SJCRH30 (cell line): ENCODE results near the gene CSRP3. TPM values are rescaled to one million over a fixed set of nuclear protein-coding genes. Genes with fewer than 3 reads are reported as not detected.

Experiments
- DNase-seq, 2 experiments: peaks; one replicate each; pipeline ENCODE4 v3.0.0-alpha.2; 2015 to 2020
- H3K27ac ChIP-seq: fragments of 250-450 bp; sonication (Bioruptor Pico); 2 replicates; pipeline ENCODE4 v1.5.1; 2020; ENCODE audit warnings: mild to moderate bottlenecking, moderate library complexity
- H3K27me3 ChIP-seq: fragments of 250-450 bp; sonication (Bioruptor Pico); 2 replicates; pipeline ENCODE4 v1.5.1; 2020; ENCODE audit warnings: mild to moderate bottlenecking, moderate library complexity
- H3K36me3 ChIP-seq: fragments of 250-450 bp; sonication (Bioruptor Pico); 2 replicates; pipeline ENCODE4 v1.5.1; 2020; ENCODE audit warnings: mild to moderate bottlenecking, moderate library complexity
- H3K4me1 ChIP-seq: fragments of 250-450 bp; sonication (Bioruptor Pico); 2 replicates; pipeline ENCODE4 v1.5.1; 2020; ENCODE audit warnings: mild to moderate bottlenecking, moderate library complexity
- H3K4me3 ChIP-seq: fragments of 250-450 bp; sonication (Bioruptor Pico); 2 replicates; pipeline ENCODE4 v1.5.1; 2020; ENCODE audit warnings: mild to moderate bottlenecking, moderate library complexity
- H3K9me3 ChIP-seq: fragments of 250-450 bp; sonication (Bioruptor Pico); replicated peaks from 2 replicates; pipeline ENCODE4 v1.5.1; 2020; ENCODE audit warnings: mild to moderate bottlenecking, moderate library complexity
- total RNA-seq: library from RNA; depleted of rRNA; stranded (reverse); fragments of >200 nt; shearing (Covaris generic); gene quantifications from 2 replicates; pipeline ENCODE4 v1.2.3, GENCODE V29; 2014

Gene CSRP3
- total RNA-seq, 1 experiment from 2014 or later = 4.5 TPM

DNA sequence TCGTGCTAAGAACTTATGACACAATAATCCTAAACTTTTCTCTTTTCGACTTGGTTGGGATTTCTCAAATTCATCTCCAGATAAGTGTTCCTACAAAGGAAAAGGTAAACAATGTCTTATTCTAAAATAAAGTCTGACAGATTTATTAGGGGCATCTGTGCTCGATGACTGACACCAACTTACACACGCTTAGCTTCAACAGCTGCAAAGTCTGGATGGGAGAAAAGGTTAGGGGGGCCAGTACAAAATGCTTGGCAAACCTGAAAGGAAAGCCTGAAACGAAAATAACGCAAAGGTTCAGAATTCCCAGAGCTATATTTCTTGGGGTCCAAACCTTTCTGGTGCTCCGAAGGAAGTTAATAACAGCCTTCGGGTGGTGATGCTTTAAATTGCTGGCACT lies 35.6 kb upstream of the CSRP3 start:
- Histone ChIP-seq H3K9me3 (no peaks in the 10 kb centered on the region), H3K27ac (peak overlapping the region; percentile 53), H3K4me3 (peak overlapping the region; percentile 3), H3K4me1 (peaks cover 30% of the 10 kb centered on the region), H3K36me3 (peaks cover 27% of the 10 kb centered on the region), H3K27me3 (no peaks in the 10 kb centered on the region)
- DNase-seq = peak; percentile 41 to 67

DNA sequence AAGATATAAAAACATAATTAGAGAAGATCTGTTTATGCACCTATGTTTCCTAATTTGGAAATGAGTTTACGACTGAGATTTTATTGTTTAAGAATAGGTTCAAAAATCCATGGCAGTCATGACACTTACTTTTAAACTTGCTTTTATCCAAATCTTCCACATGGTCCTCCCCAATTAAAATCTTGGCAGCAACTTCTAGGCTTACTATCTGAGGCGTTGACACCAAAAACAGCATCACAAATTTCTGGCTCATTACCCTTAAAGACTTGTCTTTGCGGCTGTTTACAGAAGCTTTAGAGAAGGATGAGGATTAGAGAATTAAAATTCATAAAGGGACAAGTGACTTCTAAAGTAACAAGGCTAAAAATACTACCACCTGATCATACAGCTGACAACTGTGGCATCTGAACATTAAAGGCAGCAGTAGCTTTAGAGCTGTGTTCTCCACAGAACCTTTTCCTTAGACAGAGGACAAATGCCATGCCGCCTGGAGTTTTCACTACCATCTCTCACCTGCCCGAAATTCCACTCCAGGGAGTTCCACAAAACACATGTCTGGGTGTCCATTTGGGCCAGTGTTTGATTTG lies 32.5 kb upstream of the CSRP3 start:
- Histone ChIP-seq H3K27me3 (no peaks in the 10 kb centered on the region), H3K27ac (no peak overlapping the region), H3K9me3 (no peaks in the 10 kb centered on the region), H3K36me3 (peaks cover 56% of the 10 kb centered on the region), H3K4me1 (peaks cover 40% of the 10 kb centered on the region), H3K4me3 (no peak overlapping the region)
- no peak for DNase-seq

GRCh38 chr11:19232910-19233503 lies 31.2 kb upstream of the CSRP3 start:
- DNase-seq = no peak
- no peaks in the 10 kb centered on the region for H3K27me3 ChIP-seq
- peaks cover 66% of the 10 kb centered on the region for H3K36me3 ChIP-seq
- peaks cover 39% of the 10 kb centered on the region for H3K4me1 ChIP-seq
- H3K9me3 ChIP-seq = no peaks in the 10 kb centered on the region
- H3K4me3 ChIP-seq = no peak overlapping the region
- H3K27ac ChIP-seq = no peak overlapping the region

DNA sequence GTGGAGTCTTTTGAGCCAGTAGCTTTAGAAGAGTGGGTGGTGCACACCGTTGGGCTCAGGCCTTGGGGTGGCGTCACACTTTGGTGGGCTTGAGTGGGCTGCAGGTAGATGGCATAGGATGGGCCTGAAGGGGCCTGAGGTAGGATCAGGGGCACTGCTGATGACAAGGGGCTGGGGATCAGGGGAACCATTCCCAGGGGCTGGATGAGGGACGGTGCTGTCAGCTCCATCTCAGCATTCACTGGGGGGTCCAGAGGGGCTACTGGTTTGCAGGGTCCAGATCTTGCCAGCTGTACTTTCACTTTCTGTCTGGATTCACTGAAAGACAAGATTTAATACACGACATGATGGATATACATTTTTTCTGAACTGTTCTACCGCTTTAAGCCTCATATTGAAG lies 27.9 kb upstream of the CSRP3 start:
- H3K27me3 ChIP-seq = no peaks in the 10 kb centered on the region
- H3K4me3 ChIP-seq = no peak overlapping the region
- H3K36me3 ChIP-seq = peaks cover 70% of the 10 kb centered on the region
- H3K9me3 ChIP-seq = no peaks in the 10 kb centered on the region
- H3K27ac ChIP-seq = peak overlapping the region; percentile 80
- no peak for DNase-seq
- peaks cover 39% of the 10 kb centered on the region for H3K4me1 ChIP-seq

DNA sequence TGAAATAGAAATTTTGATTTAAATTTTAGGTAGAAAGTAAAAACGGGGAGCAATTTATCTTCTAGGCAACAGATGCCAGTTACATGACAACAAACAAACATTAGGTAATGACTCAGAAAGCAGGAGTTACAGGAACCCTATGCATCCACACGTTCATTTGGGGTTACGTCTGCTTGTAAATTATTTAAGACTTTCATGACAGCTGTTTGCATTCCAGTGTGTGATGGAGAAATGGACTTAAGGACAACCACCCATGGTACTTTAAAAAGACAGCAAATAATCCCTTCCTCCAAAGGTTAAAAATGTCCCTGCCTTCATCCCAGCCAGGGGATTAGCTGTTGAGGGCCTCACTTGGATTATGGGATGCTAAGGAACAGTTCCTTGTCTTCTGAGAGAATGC lies 27.2 kb upstream of the CSRP3 start:
- Histone ChIP-seq H3K27ac (peak overlapping the region; percentile 80), H3K36me3 (peaks cover 71% of the 10 kb centered on the region), H3K9me3 (no peaks in the 10 kb centered on the region), H3K27me3 (no peaks in the 10 kb centered on the region), H3K4me3 (no peak overlapping the region), H3K4me1 (peaks cover 44% of the 10 kb centered on the region)
- peak; percentile 46 to 73 for DNase-seq

GRCh38 chr11:19226378-19227195 lies 24.8 kb upstream of the CSRP3 start:
- H3K4me1 ChIP-seq = peaks cover 44% of the 10 kb centered on the region
- no peaks in the 10 kb centered on the region for H3K9me3 ChIP-seq
- H3K27me3 ChIP-seq = no peaks in the 10 kb centered on the region

GRCh38 chr11:19225581-19225980 lies 23.8 kb upstream of the CSRP3 start:
- H3K9me3 ChIP-seq = no peaks in the 10 kb centered on the region
- H3K27me3 ChIP-seq = no peaks in the 10 kb centered on the region
- no peak for DNase-seq
- H3K4me1 ChIP-seq = peaks cover 44% of the 10 kb centered on the region
- no peak overlapping the region for H3K4me3 ChIP-seq
- peaks cover 62% of the 10 kb centered on the region for H3K36me3 ChIP-seq
- H3K27ac ChIP-seq = peak overlapping the region; percentile 6; the same call in 1 of the 2 replicates

More at GRCh38 chr11:19226378-19227195, 24.8 kb upstream of the CSRP3 start:
- Histone ChIP-seq H3K4me3 (no peak overlapping the region), H3K36me3 (peaks cover 70% of the 10 kb centered on the region), H3K27ac (no peak overlapping the region)
- no peak for DNase-seq

- no peaks in the 10 kb centered on the region for H3K9me3 ChIP-seq
- H3K4me1 ChIP-seq = peaks cover 40% of the 10 kb centered on the region
- H3K27me3 ChIP-seq = no peaks in the 10 kb centered on the region
- no peak overlapping the region for H3K4me3 ChIP-seq
- DNase-seq = peak; percentile 38 to 64
- peaks cover 57% of the 10 kb centered on the region for H3K36me3 ChIP-seq
- peak overlapping the region; percentile 9; the same call in 1 of the 2 replicates for H3K27ac ChIP-seq
Observed at GRCh38 chr11:19225123-19225522, 23.3 kb upstream of the CSRP3 start.

- Histone ChIP-seq H3K27me3 (no peaks in the 10 kb centered on the region), H3K4me1 (peaks cover 46% of the 10 kb centered on the region), H3K9me3 (no peaks in the 10 kb centered on the region; the same call in 1 of the 2 replicates), H3K4me3 (no peak overlapping the region), H3K36me3 (peaks cover 30% of the 10 kb centered on the region), H3K27ac (no peak overlapping the region)
- no peak for DNase-seq
Observed at GRCh38 chr11:19220903-19221724, 19.3 kb upstream of the CSRP3 start.

DNA sequence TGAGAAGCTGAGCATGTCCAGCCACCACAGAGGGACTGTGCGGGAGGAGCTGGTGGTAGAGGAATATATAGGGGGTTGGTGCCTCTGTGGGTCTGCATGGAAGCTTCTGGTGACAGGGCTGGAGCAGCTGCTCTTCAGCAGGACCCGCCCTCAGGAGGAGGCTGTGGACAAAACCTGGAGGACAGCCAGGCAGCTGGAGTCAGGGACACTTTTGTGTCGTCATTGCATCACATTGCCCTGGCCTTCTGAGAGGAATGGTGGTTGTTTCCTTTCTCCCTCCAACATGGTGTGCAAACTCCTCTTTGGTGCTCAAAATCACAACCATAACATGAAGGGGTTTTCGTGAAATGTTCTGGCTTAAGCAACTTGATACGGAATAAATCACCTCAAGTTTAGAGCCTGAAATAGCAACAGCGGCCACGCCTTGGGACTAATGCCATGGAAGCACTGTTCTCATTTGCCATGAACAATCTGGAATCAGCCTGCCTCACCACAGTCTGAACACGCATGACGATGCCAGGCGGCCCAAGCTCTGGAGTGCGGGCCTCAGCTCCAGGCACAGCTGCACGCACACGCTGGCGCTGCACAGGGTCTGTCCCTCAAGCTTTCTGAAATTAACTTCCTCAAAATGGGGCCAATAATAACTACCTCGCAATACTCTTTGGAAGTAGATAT lies 17.1 kb upstream of the CSRP3 start:
- Histone ChIP-seq H3K36me3 (peaks cover 15% of the 10 kb centered on the region), H3K27me3 (no peaks in the 10 kb centered on the region), H3K9me3 (no peaks in the 10 kb centered on the region; the same call in 1 of the 2 replicates), H3K4me1 (peaks cover 37% of the 10 kb centered on the region), H3K27ac (peak overlapping the region; percentile 38), H3K4me3 (no peak overlapping the region)
- peak; percentile 92 to 93 for DNase-seq

DNA sequence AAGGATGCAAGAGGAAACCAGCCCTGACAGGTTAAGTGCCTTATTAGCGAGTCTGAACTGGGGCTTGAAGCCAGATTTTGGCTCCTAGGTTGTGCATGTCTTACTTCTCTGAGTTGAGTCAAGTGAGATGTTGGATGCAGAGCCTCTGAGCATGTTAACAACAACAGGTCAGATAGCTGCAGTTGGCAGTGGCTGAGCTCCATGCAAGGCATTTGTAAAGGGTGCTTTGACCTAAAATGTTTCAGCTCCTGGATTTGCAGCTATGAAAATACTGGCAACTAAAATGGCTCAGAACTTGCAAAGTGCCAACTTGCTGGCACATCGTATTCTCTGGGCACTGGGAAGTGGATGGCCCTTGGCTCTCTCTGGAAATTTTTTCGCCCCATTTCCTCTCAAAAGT lies 16.4 kb upstream of the CSRP3 start:
- no peak overlapping the region for H3K4me3 ChIP-seq
- peaks cover 8% of the 10 kb centered on the region for H3K36me3 ChIP-seq
- DNase-seq = no peak
- peaks cover 37% of the 10 kb centered on the region for H3K4me1 ChIP-seq
- no peaks in the 10 kb centered on the region; the same call in 1 of the 2 replicates for H3K9me3 ChIP-seq
- H3K27ac ChIP-seq = peak overlapping the region; percentile 38; the same call in 1 of the 2 replicates
- no peaks in the 10 kb centered on the region for H3K27me3 ChIP-seq

GRCh38 chr11:19216709-19217374 lies 15.1 kb upstream of the CSRP3 start:
- H3K4me3 ChIP-seq = no peak overlapping the region
- peaks cover 37% of the 10 kb centered on the region for H3K4me1 ChIP-seq
- H3K36me3 ChIP-seq = no peaks in the 10 kb centered on the region; the same call in 1 of the 2 replicates
- no peak for DNase-seq
- H3K27me3 ChIP-seq = no peaks in the 10 kb centered on the region
- no peaks in the 10 kb centered on the region; the same call in 1 of the 2 replicates for H3K9me3 ChIP-seq
- no peak overlapping the region; the same call in 1 of the 2 replicates for H3K27ac ChIP-seq

DNA sequence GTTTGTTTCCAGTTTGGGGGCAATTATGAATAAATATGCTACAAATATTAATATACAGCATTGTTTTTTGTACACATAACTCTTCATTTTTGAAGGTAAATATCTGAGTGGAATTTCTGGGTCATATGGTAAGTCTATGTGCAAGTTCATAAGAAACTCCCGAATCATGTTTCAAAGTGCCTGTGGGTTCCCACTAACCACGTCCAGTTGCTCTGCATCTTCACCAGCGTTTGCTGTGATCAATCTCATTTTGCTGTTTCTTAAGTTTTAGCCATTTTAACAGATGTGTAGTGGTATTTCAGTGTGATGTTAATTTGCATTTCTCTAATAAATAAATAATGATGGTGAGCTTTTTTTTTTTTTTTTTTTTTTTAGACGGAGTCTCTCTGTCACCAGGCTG lies 14.2 kb upstream of the CSRP3 start:
- H3K27ac ChIP-seq = peak overlapping the region; percentile 15
- H3K36me3 ChIP-seq = no peaks in the 10 kb centered on the region; the same call in 1 of the 2 replicates
- peaks cover 37% of the 10 kb centered on the region for H3K4me1 ChIP-seq
- H3K27me3 ChIP-seq = no peaks in the 10 kb centered on the region
- no peaks in the 10 kb centered on the region; the same call in 1 of the 2 replicates for H3K9me3 ChIP-seq
- peak; percentile 54 to 79 for DNase-seq
- H3K4me3 ChIP-seq = no peak overlapping the region
